ENCODE data around the gene NOC4L.
"Not testable (repeated sequence)": the region's sequence is repeated elsewhere in the genome, so short reads cannot be mapped to it uniquely, and the experiment has no call there.

NOC4L gene

GRCh38 chr12:132182206-132182710 lies 38.0 kb downstream of the NOC4L start:
- DNase-seq (ENCODE audit: low spot score), result no peak

- DNase-seq (ENCODE audit: low spot score), result no peak
These were observed 38.6 kb downstream of the NOC4L start for GRCh38 chr12:132182711-132183365.

GRCh38 chr12:132185705-132186104 lies 41.4 kb downstream of the NOC4L start:
- DNase-seq (ENCODE audit: low spot score), result no peak

- no peak for DNase-seq (ENCODE audit: low spot score)
These were observed 42.1 kb downstream of the NOC4L start for GRCh38 chr12:132186208-132186856.

- no peak for DNase-seq (ENCODE audit: low spot score)
These were observed 42.8 kb downstream of the NOC4L start for GRCh38 chr12:132186857-132187620.

GRCh38 chr12:132187646-132188450 lies 43.6 kb downstream of the NOC4L start:
- no peak for DNase-seq (ENCODE audit: low spot score)

- no peak for DNase-seq (ENCODE audit: low spot score)
These were observed 44.2 kb downstream of the NOC4L start for GRCh38 chr12:132188451-132188901.

- DNase-seq (ENCODE audit: low spot score), result no peak
These were observed 44.7 kb downstream of the NOC4L start for GRCh38 chr12:132188916-132189325.

- DNase-seq (ENCODE audit: low spot score), result peak; percentile 91
These were observed 45.2 kb downstream of the NOC4L start for GRCh38 chr12:132189378-132190011.

GRCh38 chr12:132190012-132190755 lies 45.9 kb downstream of the NOC4L start:
- peak; percentile 80 for DNase-seq (ENCODE audit: low spot score)

- no peak for DNase-seq (ENCODE audit: low spot score)
These were observed 46.7 kb downstream of the NOC4L start for GRCh38 chr12:132190834-132191500.

GRCh38 chr12:132191715-132192553 lies 47.7 kb downstream of the NOC4L start:
- DNase-seq (ENCODE audit: low spot score), result peak; percentile 66

GRCh38 chr12:132194056-132194455 lies 49.8 kb downstream of the NOC4L start:
- DNase-seq (ENCODE audit: low spot score), result peak; percentile 78

- DNase-seq (ENCODE audit: low spot score), result no peak
These were observed 50.3 kb downstream of the NOC4L start for GRCh38 chr12:132194556-132194955.

GRCh38 chr12:132195242-132195641 lies 51.0 kb downstream of the NOC4L start:
- not testable (repeated sequence) for DNase-seq (ENCODE audit: low spot score)

GRCh38 chr12:132196038-132196872 lies 52.0 kb downstream of the NOC4L start:
- no peak for DNase-seq (ENCODE audit: low spot score)

- DNase-seq (ENCODE audit: low spot score), result no peak
These were observed 52.7 kb downstream of the NOC4L start for GRCh38 chr12:132196873-132197390.

All from iPS-NIHi11 (cell line).